H1 (cell line): ENCODE data around the gene ENOX2. TPM values are rescaled to one million over a fixed set of nuclear protein-coding genes. Genes with fewer than 3 reads are reported as not detected.

Experiments
- CTCF ChIA-PET: fragments of 300-600 bp; sonication (Branson Sonifier 250); formaldehyde crosslinking; loops from one replicate; lab custom pipeline; 2021; ENCODE audit not compliant: partially characterized antibody; lab: Charles Lee
- POLR2A ChIA-PET: fragments of 300-600 bp; sonication (Branson Sonifier 250); formaldehyde crosslinking; loops from one replicate; lab custom pipeline; 2021; ENCODE audit warnings: inconsistent platforms; ENCODE audit not compliant: partially characterized antibody; lab: Charles Lee
- DNase-seq, 2 experiments: peaks; one replicate each; pipeline versions ENCODE4 v3.0.0 to v3.0.0-alpha.2; 2010 to 2022; ENCODE audit warnings: low spot score in 2 of 2, low read depth in 1 of 2, mixed read lengths in 1 of 2
- FAIRE-seq: peaks from 2 replicates; lab custom pipeline; 2011; peaks lifted over from hg19 to GRCh38; lab: Jason Lieb, UNC
- H2AFZ ChIP-seq: 2 replicates; pipeline ENCODE4 v1.8.1; 2012; ENCODE audit warnings: low read length, inconsistent platforms
- H2AK5ac ChIP-seq: 2 replicates; pipeline ENCODE4 v1.6.1; 2013; ENCODE audit warnings: low read depth, low read length
- H2BK120ac ChIP-seq: replicated peaks from 2 replicates; pipeline ENCODE3; 2013; ENCODE audit warnings: low read depth, low read length, inconsistent platforms
- H2BK12ac ChIP-seq: 2 replicates; pipeline ENCODE4 v1.6.1; 2013; ENCODE audit warnings: low read depth, low read length
- H2BK15ac ChIP-seq: 2 replicates; pipeline ENCODE4 v1.6.1; 2013; ENCODE audit warnings: low read length
- H2BK20ac ChIP-seq: 2 replicates; pipeline ENCODE4 v1.6.1; 2013; ENCODE audit warnings: low read length
- H2BK5ac ChIP-seq: 2 replicates; pipeline ENCODE4 v1.6.1; 2013; ENCODE audit warnings: low read depth, low read length
- H3K14ac ChIP-seq: 2 replicates; pipeline ENCODE4 v1.6.1; 2013; ENCODE audit warnings: inconsistent platforms; ENCODE audit not compliant: insufficient read length
- H3K18ac ChIP-seq: 2 replicates; pipeline ENCODE4 v1.6.1; 2013; ENCODE audit warnings: low read length; ENCODE audit errors: extremely low read depth
- H3K23ac ChIP-seq: 2 replicates; pipeline ENCODE4 v1.6.1; 2013; ENCODE audit warnings: inconsistent platforms; ENCODE audit not compliant: insufficient read length
- H3K23me2 ChIP-seq: 2 replicates; pipeline ENCODE4 v1.6.1; 2013; ENCODE audit warnings: low read depth, low read length
- H3K27ac ChIP-seq: 2 replicates; pipeline ENCODE4 v1.6.1; 2011; ENCODE audit warnings: low read depth, low read length, inconsistent platforms
- H3K27me3 ChIP-seq, 4 experiments: replicated peaks in 1 of 4; 1 replicate in 1 of 4; 2 replicates in 3 of 4; pipeline versions ENCODE4 v1.6.1 to v1.8.1; 2011 to 2013; ENCODE audit warnings: low read length in 3 of 4, mild to moderate bottlenecking in 3 of 4, inconsistent platforms in 2 of 4, mixed read lengths in 2 of 4, moderate library complexity in 1 of 4; ENCODE audit not compliant: control insufficient read depth in 3 of 4, insufficient read depth in 3 of 4; ENCODE audit errors: extremely low read depth in 1 of 4
- H3K36me3 ChIP-seq, 4 experiments: 2 replicates each; pipeline versions ENCODE4 v1.6.1 to v1.8.1; 2011 to 2013; ENCODE audit warnings: mild to moderate bottlenecking in 4 of 4, low read length in 3 of 4, moderate library complexity in 2 of 4, control low read depth in 1 of 4, inconsistent platforms in 1 of 4; ENCODE audit not compliant: insufficient read depth in 4 of 4, control insufficient read depth in 2 of 4
- H3K4ac ChIP-seq: replicated peaks from 2 replicates; pipeline ENCODE3; 2013; ENCODE audit warnings: low read length, low read depth, mixed read lengths, inconsistent platforms; ENCODE audit not compliant: insufficient read length
- H3K4me1 ChIP-seq, 4 experiments: replicated peaks in 1 of 4; 1 replicate in 1 of 4; 2 replicates in 3 of 4; pipeline versions ENCODE4 v1.6.1 to v1.8.1; 2011 to 2013; ENCODE audit warnings: low read length in 3 of 4, inconsistent platforms in 2 of 4, mixed read lengths in 1 of 4; ENCODE audit not compliant: insufficient read depth in 4 of 4, control insufficient read depth in 3 of 4
- H3K4me2 ChIP-seq, 2 experiments: 2 replicates each; pipeline versions ENCODE4 v1.6.1 to v1.8.1; 2011 to 2013; ENCODE audit warnings: low read depth in 2 of 2, low read length in 2 of 2, control low read depth in 1 of 2, inconsistent platforms in 1 of 2, mild to moderate bottlenecking in 1 of 2; ENCODE audit not compliant: insufficient read depth in 1 of 2
- H3K4me3 ChIP-seq, 4 experiments: fragments of 200-600, 300-600 bp in 1 of 4; sonication (generic), shearing (Covaris generic), sonication (Bioruptor Twin) in 1 of 4; 2 replicates each; pipeline versions ENCODE4 v1.5.1 to v1.8.1; 2011 to 2016; ENCODE audit warnings: low read length in 4 of 4, low read depth in 3 of 4, control low read depth in 2 of 4, inconsistent platforms in 2 of 4, mild to moderate bottlenecking in 2 of 4, mixed read lengths in 1 of 4, moderate library complexity in 1 of 4; ENCODE audit not compliant: insufficient read depth in 2 of 4; ENCODE audit errors: extremely low read depth in 1 of 4
- H3K56ac ChIP-seq: replicated peaks from 2 replicates; pipeline ENCODE3; 2013; ENCODE audit warnings: low read depth, mild to moderate bottlenecking, mixed read lengths, low read length, inconsistent platforms; ENCODE audit not compliant: insufficient read length
- H3K79me1 ChIP-seq: 2 replicates; pipeline ENCODE4 v1.6.1; 2013; ENCODE audit warnings: low read depth, low read length, control low read depth
- H3K79me2 ChIP-seq, 2 experiments: 2 replicates each; pipeline versions ENCODE4 v1.6.1 to v1.8.1; 2012 to 2013; ENCODE audit warnings: low read length in 2 of 2, mild to moderate bottlenecking in 2 of 2, inconsistent platforms in 1 of 2; ENCODE audit not compliant: insufficient read depth in 2 of 2, control insufficient read depth in 1 of 2
- H3K9ac ChIP-seq, 4 experiments: replicated peaks in 1 of 4; 1 replicate in 1 of 4; 2 replicates in 3 of 4; pipeline versions ENCODE4 v1.6.1 to v1.8.1; 2011 to 2013; ENCODE audit warnings: low read depth in 3 of 4, low read length in 3 of 4, control low read depth in 2 of 4, mild to moderate bottlenecking in 2 of 4, moderate library complexity in 2 of 4, inconsistent platforms in 1 of 4; ENCODE audit errors: extremely low read depth in 1 of 4
- H3K9me3 ChIP-seq, 2 experiments: 2 replicates each; pipeline versions ENCODE4 v1.6.1 to v1.8.1; 2012 to 2013; ENCODE audit warnings: mild to moderate bottlenecking in 2 of 2, moderate library complexity in 2 of 2, control low read depth in 1 of 2, inconsistent platforms in 1 of 2, low read depth in 1 of 2, low read length in 1 of 2, mixed read lengths in 1 of 2; ENCODE audit not compliant: insufficient read depth in 2 of 2
- H4K20me1 ChIP-seq, 2 experiments: replicated peaks in 1 of 2; 2 replicates each; pipeline versions ENCODE3 to v1.8.1; 2011 to 2013; ENCODE audit warnings: inconsistent platforms in 2 of 2, low read length in 2 of 2, mild to moderate bottlenecking in 1 of 2; ENCODE audit not compliant: insufficient read depth in 2 of 2, control insufficient read depth in 1 of 2
- H4K5ac ChIP-seq: 2 replicates; pipeline ENCODE4 v1.6.1; 2013; ENCODE audit warnings: low read length, low read depth, mixed read lengths, inconsistent platforms; ENCODE audit not compliant: insufficient read length
- H4K8ac ChIP-seq: 2 replicates; pipeline ENCODE4 v1.8.0; 2013; ENCODE audit warnings: mild to moderate bottlenecking, moderate library complexity, low read length, inconsistent platforms; ENCODE audit not compliant: insufficient read depth; ENCODE audit errors: extremely low read depth
- H4K91ac ChIP-seq: replicated peaks from 2 replicates; pipeline ENCODE3; 2013; ENCODE audit warnings: low read length, mixed read lengths, inconsistent platforms; ENCODE audit not compliant: insufficient read length
- CTBP2 ChIP-seq: IDR thresholded peaks from 2 replicates; pipeline ENCODE4 v1.7.0; 2011; ENCODE audit warnings: borderline replicate concordance, mild to moderate bottlenecking, moderate library complexity, mixed read lengths, low read length; ENCODE audit not compliant: insufficient read depth, insufficient read length
- MAFK ChIP-seq: IDR thresholded peaks from 2 replicates; pipeline ENCODE4 v1.6.1; 2012; ENCODE audit warnings: low read depth, mild to moderate bottlenecking, improper control_type of control experiment, low read length
- PHF8 ChIP-seq: fragments of 200-600 bp; sonication (generic); conservative IDR thresholded peaks from 2 replicates; pipeline ENCODE4 v1.7.1; 2012; ENCODE audit warnings: low read depth, mild to moderate bottlenecking, inconsistent platforms, low read length, moderate library complexity
- TAF7 ChIP-seq: optimal IDR thresholded peaks from 2 replicates; pipeline ENCODE3; 2011; ENCODE audit warnings: low read depth, mild to moderate bottlenecking, inconsistent platforms, low read length, moderate library complexity, borderline replicate concordance
- WGBS, 2 experiments: shearing (Covaris generic) in 1 of 2; methylation state at CpG; one replicate each; pipeline versions ENCODE4 v1.1.6 to v1.1.7; 2013 to 2015; ENCODE audit warnings: low lambda C conversion rate in 2 of 2, mixed read lengths in 2 of 2, inconsistent platforms in 1 of 2, low coverage in 1 of 2, missing lambda C conversion rate in 1 of 2; ENCODE audit not compliant: insufficient replicate concordance in 2 of 2, insufficient coverage in 1 of 2, insufficient read length in 1 of 2; ENCODE audit errors: extremely low coverage in 1 of 2, missing lambda C conversion rate in 1 of 2; 5-methylcytosine and 5-hydroxymethylcytosine counted together
- polyA plus RNA-seq, 7 experiments: library from polyadenylated mRNA; depleted of rRNA in 3 of 7; stranded (reverse) in 5 of 7; unstranded in 2 of 7; fragments of >200 nt in 5 of 7; fragments of 200-250 nt in 2 of 7; gene quantifications; 1 replicate in 5 of 7; 2 replicates in 1 of 7; 4 replicates in 1 of 7; pipeline versions ENCODE4 v1.2.1 to v1.2.3, GENCODE V29; 2011 to 2013; ENCODE audit warnings: missing spikeins in 2 of 7, mixed read lengths in 2 of 7
- total RNA-seq: library from RNA; stranded (reverse); fragmentation: NEBNext Ultra II Directional; extraction: Animal tissue kit (Norgen Biotek cat#: 25700); gene quantifications from 2 replicates; pipeline ENCODE4 v1.2.1, GENCODE V29; 2021

Gene ENOX2
- total and polyA plus RNA-seq, 2 of the 8 experiments (the other 6 are each of a cell fraction or from before 2014, with no cell fraction given): 4.5 to 12.3 TPM

DNA sequence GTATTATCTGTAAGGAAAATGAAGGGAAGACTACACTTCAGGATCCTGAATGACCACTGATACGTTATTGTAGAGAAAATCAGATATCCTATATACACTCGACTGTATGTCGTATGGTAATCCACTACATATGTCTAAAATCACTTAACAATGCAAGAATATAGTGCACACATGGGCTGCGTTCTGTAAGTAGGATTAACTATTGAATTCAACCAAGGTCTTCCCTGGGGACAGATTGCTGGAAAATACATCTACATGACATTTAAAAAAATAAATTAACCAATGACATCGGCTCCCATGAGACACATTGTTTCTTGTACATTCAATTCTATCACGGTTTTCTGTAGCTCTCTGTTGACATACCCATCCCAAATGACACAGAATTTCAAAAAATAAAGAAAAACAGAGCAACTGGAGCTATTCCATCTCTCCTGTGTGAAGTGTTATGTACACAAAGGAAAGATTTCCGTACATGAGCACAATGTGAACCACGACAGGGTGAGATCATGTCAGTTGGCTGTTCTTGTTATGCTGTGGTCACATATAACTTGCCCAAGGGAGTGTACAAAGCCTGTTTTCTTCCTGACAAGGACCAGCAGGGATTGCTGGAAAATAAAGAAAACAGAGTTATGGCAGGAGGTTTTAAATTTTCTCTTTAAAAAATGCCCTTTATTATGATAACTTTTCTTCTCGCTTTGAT is 6.1 kb downstream of the ENOX2 start:
- H3K18ac ChIP-seq: no peak overlapping the region
- no peak overlapping the region for H2BK5ac ChIP-seq
- no peak overlapping the region for H3K27ac ChIP-seq
- no peak overlapping the region for H4K91ac ChIP-seq
- H2BK12ac ChIP-seq: no peak overlapping the region
- FAIRE-seq (no peak), DNase-seq (no peak)
- no peak overlapping the region for H4K5ac ChIP-seq
- no peak overlapping the region for H3K23ac ChIP-seq
- no peak overlapping the region for H2AFZ ChIP-seq
- no peak overlapping the region for H2AK5ac ChIP-seq
- H3K79me1 ChIP-seq: no peaks in the 10 kb centered on the region
- H3K4me2 ChIP-seq: no peak overlapping the region
- H2BK15ac ChIP-seq: no peak overlapping the region
- H3K23me2 ChIP-seq: no peaks in the 10 kb centered on the region
- no peaks in the 10 kb centered on the region for H3K4me1 ChIP-seq
- WGBS, 2 experiments: 91% methylated on average over 9 of the region's 9 CpGs; no CpG with 5 or more reads in 1 of the 2 experiments
- no peak overlapping the region for H2BK120ac ChIP-seq
- H3K9me3 ChIP-seq: no peaks in the 10 kb centered on the region
- H4K20me1 ChIP-seq: peaks cover 0 to 1% of the 10 kb centered on the region in 2 experiments
- no peak overlapping the region for H3K4me3 ChIP-seq
- no peak overlapping the region for H2BK20ac ChIP-seq
- no peaks in the 10 kb centered on the region for H3K27me3 ChIP-seq
- ChIA-PET POLR2A (interaction anchor here (0.6 kb wide), 1 partner anchor 28 kb away, joined by 3 read pairs; no protein-coding TSS in a partner anchor), CTCF (interaction anchor here (1.0 to 1.2 kb wide), 2 partner anchors 20 to 161 kb away, joined by 3 to 4 read pairs; no protein-coding TSS in a partner anchor)
- no peak overlapping the region for H4K8ac ChIP-seq
- H3K14ac ChIP-seq: no peak overlapping the region
- H3K79me2 ChIP-seq: no peaks in the 10 kb centered on the region
- H3K36me3 ChIP-seq: no peaks in the 10 kb centered on the region
- no peak for TF ChIP-seq TAF7
- no peak for TF ChIP-seq MAFK
- TF ChIP-seq CTBP2: no peak
- TF ChIP-seq PHF8: no peak
- H3K4ac ChIP-seq: no peak overlapping the region
- H3K56ac ChIP-seq: no peak overlapping the region
- H3K9ac ChIP-seq: no peak overlapping the region
